Islet of Langerhans (tissue), 1 donor: ENCODE data around the gene RALA.
"Not testable (repeated sequence)": the region's sequence is repeated elsewhere in the genome, so short reads cannot be mapped to it uniquely, and the experiment has no call there.

Experiments
- FAIRE-seq: peaks from one replicate; lab custom pipeline; 2011; peaks lifted over from hg19 to GRCh38; lab: Jason Lieb, UNC

The RALA gene

DNA sequence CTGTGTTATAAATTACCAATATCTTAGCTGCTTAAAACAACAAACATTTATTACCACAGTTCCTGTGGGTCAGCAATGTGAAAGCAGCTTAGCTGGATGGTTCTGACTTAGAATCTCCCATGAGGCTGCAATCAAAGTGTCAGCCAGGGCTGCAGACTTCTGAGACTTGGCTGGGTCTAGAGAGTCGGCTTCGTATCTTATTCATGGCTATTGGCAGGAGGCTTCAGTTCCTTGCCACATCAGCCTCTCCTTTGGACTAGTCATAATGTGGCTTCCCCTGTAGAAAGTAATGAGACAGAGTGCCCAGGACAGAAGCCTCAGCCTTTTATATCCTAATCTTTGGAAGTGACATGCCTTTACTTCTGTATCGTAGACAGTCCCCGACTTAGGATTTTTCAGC is 27.3 kb downstream of the RALA start:
- FAIRE-seq: no peak

DNA sequence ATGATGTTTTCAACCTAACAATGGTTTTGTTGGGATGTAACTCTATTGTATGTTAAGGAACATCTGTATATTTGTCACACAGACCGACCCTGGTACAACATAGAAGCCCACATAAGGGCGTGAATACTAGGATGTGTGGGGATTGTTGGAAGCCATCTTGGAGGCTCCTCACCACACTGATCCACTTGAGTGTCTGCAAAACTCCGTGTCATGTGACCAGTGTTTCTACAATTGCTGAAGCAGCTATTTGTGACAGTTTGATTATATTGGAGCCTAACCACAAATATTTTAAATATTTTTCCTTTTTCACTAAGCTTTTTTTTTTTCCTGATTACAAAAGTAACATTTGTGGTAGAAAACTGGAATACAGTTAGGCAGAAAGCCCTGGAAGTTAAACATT is 27.9 kb downstream of the RALA start:
- FAIRE-seq: no peak

DNA sequence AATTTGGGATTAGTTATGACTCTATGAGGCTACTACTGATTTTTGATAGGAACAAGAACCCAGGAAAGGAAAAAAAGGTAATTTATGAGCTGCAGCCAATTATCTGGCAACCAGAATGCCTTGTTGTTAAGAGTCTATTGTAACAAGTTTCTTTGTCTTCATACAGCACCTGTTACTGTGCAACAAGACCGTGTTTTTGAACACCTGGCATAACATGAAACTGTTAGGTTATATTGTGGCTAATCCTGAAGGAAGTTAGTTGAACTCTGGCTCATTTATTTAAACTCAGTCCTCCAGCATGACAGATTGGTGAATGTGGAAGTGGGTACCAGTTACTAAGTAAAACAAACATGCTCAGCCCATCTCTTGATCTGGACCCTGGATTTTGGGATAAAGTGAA is 33.0 kb downstream of the RALA start:
- FAIRE-seq: no peak

DNA sequence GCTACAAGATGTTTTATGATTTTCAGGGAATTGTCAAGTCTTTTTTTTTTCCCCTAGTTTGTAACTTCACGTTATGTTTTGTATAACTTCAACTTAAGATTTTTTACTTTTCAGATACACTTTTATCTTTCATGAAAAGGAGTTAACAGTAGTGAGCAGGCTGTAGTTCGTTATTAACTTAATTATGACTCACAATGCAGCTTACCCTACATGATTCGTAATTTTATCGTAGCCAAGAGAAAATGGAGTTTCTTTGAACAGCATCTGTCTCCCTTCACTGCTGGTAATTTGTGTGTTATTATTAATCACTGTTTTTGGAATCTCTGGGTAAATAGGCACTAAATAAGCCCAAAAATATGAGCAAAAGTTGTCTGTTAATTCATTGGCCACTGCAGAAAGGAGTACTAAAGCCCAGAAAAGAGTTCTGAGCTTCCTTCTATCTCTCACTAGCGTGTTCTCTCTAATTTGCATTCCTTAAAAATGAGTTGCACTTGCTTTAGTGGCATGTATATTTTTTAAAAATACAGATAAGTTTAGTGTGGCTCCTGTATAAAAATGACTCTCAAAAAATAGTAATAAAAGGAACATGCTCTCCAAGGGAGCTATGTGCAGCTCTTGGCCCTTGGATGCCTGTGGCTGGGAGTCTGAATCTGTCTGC is 36.1 kb downstream of the RALA start:
- peak; percentile 89 for FAIRE-seq

DNA sequence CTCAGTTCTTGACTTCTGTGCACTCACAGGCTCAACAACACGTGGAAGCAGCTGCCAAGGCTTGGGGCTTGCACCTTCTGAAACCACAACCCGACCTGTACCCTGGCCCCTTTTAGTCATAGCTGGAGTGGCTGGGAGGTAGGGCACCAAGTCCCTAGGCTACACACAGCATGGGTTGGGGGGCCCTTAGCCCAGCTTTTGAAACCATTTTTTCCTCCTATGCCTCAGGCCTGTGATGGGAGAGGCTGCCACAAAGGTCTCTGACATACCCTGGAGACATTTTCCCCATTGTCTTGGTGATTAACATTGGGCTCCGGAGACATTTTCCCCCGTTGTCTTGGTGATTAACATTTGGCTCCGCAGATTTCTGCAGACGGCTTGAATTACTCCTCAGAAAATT is 38.6 kb downstream of the RALA start:
- FAIRE-seq: no peak

DNA sequence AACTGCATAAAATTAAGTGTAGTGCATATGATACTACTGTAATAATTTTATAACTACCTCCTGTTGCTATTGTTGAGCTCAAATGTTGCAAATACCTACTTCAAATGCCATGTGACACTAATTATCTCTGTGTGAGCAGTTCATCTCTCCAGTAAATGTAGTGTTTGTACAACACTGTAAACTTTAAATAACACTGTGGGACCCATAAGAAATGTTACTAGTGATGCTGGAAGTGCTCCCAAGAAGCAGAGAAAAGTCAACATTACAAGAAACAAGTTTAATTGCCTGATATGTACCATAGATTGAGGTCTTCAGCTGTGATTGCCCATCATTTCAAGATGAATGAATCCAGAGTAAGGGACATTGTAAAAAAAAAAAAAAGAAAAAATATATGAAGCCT is 39.9 kb downstream of the RALA start:
- no peak for FAIRE-seq

DNA sequence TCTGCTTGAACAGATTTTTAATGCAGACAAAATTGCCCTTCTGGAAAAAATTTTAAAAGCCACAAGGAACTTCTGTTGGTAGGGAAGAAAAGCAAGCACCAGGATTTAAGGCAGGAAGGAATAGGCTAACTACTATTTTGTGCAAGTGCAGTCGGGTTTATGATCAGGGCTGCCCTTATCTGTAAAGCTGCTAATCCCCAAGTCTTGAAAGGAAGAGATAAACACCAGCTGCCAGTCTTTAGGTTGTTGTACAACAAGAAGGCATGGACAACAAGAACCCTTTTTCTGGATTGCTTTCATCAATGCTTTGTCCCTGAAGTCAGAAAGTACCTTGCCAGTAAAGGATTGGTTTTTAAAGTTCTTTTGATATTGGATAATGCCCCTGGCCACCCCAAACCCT is 40.7 kb downstream of the RALA start:
- FAIRE-seq: no peak

DNA sequence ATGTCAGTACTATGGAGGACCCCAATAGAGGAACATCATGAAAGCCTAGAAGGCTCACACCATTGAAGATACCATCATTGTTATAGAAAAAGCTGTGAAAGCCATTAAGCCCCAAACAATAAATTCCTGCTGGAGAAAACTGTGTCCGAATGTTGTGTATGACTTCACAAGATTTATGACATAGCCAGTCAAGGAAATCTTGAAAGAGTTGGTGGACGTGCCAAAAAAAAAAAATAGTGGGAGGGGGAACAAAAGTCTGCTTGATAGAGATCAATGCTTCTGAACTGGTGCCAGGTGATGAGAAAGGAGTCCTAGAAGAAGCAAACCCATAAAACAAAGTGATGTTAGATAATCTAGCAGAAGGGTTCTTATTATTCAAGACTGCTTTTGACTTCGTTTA is 41.2 kb downstream of the RALA start:
- FAIRE-seq: no peak

DNA sequence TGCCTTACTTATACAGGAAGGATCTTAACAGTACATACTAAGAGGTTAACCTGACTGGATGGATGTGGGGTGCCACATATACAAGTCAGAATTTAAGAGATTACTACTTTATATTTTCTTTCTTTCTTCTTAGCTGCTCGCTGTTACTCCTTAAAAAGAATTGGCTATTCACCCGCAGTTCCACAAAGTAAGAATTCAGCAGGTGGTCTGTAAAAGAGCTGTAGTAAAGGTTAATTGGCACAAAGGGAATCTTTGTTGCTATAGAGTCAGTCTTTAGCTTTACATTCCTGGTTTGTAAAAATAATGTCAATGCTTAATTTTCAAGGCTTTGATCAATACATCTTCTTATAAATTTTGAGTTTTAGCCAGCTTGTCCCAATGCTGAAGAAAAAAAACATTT is 43.2 kb downstream of the RALA start:
- FAIRE-seq: no peak

DNA sequence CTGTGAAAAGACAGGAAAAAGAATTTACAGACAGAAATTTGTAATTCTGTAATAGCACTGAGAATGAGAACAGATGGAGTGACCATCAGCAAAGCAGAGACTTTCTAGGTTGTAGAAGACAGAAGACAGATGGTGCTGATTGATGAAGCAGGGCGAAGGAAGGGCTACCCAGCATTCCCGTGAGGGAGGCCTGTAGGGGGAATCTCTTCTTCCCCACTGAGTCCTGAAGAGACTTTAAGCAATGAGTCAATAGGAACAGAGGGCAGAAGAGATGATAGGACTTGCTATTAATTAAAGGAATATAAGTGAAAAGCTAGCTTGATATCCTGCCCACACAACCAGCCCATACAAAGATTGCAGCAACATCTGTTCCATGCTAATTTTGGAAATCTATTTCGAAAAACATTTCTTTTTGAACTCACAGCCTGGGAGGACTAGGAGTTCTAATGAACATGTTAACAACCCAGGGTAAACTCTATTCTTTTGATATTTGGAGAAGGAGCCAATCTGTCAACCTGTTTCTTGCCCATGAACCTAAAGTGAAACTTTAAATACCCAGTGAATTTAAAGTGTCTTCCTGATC is 44.1 kb downstream of the RALA start:
- FAIRE-seq: peak; percentile 33

DNA sequence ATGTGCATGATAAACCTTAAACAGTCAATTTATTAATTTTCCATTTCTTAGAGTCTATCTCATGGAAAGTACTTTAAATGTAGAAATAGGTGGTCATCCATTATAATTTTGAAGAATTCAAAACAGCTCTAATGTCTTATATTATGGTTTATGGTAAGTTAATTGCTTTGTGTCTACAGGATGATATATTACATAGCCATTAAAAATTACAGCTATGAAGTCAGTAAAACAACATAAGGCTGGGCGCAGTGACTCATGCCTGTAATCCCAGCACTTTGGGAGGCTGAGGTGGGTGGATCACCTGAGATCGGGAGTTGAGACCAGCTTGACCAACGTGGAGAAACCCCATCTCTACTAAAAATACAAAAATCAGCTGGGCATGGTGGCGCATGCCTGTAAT is 44.9 kb downstream of the RALA start:
- FAIRE-seq: not testable (repeated sequence)

DNA sequence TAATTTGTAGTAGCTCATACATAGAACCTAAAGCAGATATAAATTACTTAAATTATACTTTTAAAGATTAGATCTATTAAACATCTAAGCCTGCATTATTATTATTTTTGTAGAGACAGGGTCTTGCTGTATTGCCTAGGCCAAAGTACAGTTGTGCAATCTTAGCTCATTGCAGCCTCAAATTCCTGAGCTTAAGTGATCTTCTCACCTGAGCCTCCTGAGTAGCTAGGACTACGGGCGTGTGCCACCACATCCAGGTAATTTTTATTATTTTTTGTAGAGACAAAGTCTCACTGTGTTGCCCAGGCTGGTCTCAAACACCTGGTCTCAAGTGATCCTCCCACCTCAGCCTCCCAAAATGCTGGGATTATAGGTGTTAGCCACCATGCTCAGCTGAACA is 46.7 kb downstream of the RALA start:
- no peak for FAIRE-seq

DNA sequence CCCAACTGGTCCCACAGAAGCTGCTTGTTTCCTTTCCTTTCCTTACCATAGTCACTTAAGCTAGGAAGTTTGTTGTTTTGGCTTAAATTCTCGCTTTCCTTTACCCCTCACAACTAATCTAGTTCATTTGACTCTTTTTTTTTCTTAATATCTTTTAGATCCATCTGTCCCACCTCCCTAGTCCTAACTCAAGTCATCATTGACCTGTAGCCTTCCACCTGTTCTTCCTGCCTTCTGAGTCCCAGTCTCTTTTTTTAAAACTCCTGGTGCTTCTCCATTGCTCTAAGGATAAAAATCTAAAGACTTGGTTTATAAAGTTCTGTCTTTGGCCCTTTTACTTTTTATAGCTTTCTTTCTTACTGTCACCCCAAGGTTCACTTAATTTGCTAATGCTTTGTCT is 47.6 kb downstream of the RALA start:
- no peak for FAIRE-seq

DNA sequence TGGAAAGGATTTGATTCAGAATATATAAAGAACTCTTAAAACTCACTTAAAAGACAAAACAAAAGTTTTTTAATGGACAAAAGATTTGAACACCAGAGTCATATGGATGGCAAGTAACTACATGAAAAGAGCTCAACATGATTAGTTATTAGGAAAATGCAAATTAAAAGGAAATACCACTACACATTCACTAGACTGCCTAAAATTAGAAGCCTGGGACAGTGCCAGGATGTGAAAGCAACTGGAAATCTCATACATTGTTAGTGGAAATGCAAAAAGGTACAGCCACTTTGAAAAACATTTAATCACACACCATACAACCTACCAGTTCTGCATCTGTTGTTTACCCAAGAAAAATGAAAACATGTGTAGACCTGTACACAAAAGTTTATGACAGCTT is 48.8 kb downstream of the RALA start:
- no peak for FAIRE-seq

DNA sequence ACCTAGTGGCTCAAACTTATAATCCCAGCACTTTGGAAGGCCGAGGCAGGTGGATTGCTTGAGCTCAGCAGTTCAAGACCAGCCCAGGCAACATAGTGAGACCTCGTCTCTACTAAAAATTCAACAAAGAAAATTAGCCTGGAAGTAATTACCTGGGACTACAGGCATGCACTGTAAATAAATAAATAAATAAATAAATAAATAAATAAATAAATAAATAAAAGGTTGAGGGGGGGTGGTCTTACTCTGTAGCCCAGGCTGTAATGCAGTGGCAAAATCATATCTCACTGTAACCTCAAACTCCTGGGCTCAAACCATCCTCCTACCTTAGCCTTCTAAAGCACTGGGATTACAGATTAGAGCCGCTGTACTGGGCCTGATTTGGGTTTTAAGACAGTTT is 50.5 kb downstream of the RALA start:
- FAIRE-seq: no peak

DNA sequence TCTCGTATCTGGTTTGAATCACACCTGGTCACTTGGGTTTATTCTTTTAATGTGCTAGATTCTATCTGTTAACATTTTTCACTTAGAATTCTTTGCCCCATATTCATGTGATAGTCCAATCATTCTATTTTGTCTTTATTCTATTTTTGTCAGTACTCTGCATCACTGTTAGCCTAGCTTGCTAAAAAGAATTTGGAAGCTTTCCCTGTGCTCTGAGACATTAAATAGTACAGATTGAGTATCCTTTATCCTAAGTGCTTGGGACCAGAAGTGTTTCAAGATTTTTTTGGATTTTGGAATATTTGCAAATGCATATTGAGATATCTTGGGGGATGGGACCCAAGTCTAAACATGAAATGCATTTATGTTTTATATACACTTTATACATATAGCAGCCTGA is 51.0 kb downstream of the RALA start:
- FAIRE-seq: no peak

DNA sequence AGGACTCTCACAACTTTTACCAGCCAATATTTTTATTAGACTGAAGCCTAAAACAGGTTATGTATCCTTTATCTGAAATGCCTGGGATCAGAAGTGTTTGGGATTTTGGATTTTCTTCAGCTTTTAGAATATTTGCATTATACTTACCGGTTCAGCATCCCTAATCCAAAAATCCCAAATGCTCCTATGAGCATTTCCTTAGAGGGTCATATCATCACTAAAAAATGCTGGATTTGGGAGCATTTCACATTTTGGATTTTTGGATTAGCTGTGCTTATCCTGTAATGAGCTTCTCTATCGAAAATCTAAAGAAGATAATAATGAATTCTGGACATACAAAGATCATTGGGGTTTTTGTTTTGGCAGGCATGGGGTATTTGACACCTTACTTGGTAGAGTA is 53.0 kb downstream of the RALA start:
- FAIRE-seq: no peak

DNA sequence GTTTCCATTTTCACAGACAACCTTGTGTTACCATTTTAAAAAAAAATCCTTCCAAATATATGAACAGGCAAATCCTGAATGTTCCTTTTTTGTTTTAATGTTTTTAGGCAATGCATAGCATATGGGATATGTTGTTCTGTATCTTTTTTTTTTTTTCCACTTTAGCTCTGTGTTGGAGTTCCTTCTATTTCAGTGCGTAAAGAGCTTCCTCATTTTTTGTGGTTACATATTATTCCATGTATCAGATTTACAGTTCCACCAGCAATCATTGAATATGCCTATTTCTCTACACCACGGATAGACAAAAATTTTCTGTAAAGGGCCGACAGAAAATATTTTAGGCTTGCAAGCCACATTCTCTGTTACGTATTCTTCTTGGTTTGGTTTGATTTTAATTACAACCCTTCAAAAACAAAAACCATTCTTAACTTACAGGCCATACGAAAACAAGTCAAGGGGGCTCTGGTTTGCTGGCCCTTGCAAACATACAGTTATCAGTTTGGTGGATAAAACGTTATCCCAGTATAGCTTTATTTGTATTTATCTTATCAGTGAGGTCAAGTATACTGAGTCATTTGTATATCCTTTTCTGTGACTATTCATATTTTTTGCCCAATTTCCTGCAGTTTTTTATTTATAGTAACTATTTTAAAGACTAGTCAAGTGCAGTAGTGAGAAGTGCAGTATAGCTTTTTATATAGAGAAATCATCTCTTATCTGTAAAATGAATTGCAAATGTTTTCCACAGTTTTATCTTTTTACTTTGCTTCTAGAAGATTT is 55.7 kb downstream of the RALA start:
- no peak for FAIRE-seq

DNA sequence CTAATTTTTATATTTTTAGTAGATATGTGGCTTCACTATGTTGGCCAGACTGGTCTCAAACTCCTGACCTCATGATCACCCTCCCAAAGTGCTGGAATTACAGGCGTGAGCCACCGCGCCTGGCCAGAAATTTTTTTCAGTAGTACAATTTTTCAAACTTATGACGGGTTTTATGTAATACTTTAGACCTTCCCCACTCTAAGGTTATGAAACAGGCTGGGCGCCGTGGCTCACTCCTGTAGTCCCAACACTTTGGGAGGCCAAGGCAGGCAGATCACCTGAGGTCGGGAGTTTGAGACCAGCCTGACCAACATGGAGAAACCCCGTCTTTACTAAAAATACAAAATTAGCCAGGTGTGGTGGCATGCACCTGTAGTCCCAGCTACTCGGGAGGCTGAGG is 56.5 kb downstream of the RALA start:
- FAIRE-seq: not testable (repeated sequence)

DNA sequence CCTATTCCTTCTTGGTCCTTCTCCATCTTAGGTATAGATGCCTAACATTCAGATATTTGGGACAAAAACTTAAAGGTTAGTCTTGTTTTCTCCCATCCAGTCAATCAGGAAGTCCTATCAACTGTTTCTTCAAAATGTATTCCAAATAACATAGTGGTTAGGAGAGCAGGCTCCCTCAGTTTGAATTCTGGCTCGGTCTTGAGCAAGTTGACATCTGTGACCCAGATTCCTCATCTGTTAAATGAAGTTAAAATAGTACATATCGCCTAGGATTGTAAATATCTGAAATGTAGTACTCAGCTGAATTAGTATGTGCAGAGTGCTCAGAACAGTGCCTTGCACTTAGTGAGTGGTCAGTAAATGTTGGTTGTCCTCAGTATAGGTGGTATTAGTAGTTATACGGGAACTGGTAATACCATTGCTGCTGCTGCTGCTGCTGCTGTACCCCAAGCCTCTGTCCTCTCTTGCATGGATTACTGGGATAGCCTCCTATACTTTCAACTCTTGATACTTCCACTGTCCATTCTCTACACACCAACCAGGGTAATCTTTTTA is 58.6 kb downstream of the RALA start:
- peak; percentile 92 for FAIRE-seq

DNA sequence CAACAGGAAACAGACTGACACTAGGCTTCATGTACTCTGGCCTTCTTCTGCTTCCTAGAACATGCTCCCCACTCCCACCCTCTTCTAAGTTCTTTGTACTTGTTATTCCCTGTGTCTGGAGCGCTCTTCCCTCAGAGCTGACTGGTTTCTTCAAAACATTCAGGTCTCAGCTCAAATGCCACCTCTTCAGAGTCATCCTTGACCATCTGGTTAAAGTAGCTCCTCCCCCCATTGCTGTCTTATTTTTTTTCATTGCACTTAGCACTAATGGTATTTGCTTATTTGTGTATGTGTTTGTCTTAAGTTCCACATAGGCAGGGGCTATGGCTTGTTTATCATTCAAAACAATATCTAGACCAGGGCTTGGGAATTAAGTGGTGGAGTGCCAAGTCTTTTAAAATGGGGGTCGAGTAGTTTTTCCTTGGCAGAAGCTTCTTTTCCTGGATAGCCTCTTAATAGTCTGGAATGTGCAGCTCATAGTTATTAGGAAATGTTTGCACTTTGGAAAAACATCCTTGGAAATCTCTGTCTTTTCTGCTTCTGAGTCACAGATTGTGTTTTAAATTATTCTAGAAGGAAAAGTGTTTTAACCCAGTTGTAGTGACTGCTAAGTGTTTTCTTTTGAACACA is 60.0 kb downstream of the RALA start:
- FAIRE-seq: peak; percentile 87

DNA sequence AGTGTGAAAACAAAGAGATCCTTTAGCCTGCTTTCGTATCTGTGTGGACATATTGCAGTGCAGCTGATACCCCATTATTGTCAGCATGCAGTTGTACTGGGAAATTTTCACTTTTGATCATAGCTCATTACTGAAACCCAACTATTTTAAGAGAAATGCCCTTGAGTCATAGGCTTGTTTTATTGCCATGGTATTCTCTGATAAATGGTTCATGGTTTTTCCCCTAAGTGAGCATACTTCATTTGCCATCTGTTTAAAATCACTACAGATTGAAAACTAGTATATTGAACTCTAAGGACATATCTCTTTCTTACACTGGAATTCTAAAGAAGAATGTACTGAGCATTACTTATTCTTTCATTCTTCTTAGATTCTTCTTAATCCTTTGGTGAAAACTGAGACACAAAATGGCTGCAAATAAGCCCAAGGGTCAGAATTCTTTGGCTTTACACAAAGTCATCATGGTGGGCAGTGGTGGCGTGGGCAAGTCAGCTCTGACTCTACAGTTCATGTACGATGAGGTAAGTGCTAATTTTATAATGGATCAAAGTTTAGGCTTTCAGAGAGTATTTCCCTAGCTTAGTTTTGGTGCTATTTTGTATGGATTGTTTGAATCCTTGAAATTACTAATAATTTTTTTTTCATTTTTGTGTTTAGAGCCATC is 63.0 kb downstream of the RALA start:
- FAIRE-seq: peak; percentile 38
